ENCODE measurements around the gene TMOD4.
A peak's percentile ranks its signal among the peaks of the same experiment; 100 is the strongest.

Gene TMOD4

DNA sequence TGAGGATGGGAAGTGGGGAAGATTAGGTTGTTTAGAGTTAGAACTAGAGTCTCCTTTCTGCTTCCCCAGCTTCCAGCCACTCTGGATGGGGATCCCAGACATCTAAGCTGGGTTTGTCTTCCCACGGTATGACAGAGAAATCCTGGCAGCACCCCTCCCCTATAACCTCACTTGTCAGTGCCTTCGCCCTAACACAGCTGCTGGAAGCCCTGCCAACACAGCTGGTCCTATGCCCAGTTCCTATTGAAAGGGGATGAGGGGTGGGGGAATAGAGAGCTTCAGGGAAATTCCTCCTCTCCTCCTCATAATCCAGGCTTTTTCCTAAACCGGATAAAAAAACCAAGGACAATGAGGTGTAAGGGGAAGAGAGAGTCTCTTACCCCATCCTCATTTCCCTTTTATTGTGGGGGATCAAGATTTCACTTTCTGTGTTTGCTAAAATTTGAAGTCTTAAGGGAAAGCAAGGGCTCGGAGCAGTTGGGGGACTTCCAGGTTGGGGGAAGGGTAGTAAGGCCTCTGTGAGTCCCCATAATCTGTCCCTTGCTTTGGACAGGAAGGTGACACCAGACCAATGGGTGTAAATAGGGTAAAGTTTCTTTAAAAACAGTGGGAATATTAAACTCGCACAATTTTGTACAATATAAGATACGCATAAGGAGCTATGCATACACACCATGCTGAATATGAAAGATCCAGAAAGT lies 590 bp downstream of the TMOD4 start:
- no peak for DNase-seq (ENCODE audit: low read depth)

DNA sequence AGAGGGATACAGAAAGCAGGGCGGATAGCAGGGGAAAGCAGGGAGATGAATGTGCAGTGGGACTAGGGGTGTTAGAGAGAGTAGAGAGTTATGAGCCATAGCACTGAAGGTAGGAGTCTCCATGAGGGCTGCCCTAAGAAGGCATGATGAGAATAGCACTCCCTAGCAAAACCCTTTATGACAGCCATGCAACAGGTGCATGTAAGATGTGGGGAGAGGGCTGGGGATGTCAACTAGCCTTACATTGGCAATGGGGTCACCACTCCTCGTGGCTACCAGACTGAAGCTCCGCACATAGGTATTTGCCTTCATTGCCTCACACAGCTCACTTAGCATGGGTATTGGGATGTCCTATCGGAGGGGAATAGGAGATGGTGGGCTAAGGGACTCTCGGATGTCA lies 4.6 kb downstream of the TMOD4 start:
- no peak for DNase-seq (ENCODE audit: low read depth)

DNA sequence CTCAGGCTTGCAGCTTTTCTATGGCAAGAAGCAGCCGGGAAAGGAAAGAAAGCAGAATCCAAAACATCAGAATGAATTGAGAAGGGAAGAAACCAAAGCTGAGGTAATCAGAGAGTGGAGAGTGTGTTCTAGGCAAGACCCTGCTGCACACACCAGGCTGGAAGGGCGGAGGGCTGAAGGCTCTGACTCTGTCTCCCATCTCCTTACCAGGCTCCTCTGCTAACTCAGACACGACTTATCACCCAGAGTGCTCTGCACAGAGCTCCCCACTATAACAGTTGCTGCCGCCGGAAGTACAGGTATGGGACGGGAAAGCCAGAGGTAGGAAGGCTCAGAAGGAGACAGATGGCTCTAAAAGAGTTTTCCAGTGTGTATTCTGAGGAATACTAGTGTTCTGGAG lies 8.7 kb downstream of the TMOD4 start:
- no peak for DNase-seq (ENCODE audit: low read depth)

DNA sequence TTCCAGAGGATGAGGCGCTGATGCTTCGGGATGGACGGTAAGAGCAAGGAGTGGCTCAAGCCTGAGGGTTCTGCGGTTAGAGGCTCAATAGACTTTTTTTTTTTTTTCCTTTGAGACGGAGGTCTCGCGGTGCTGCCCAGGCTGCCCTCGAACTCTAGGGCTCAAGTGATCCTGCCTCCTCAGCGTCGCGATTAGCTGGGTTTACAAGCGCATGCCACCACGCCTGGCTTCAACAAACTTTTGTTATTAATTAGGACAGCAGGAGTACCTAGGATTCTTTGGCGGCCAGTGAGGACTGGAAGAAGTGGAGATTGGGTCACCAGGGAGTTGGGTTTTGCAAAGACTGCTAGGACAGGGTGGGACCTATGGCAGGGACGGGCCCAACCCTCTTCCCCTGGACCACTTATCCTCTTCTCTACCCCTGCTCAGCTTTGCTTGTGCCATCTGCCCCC lies 9.2 kb downstream of the TMOD4 start:
- DNase-seq (ENCODE audit: low read depth), result no peak

DNA sequence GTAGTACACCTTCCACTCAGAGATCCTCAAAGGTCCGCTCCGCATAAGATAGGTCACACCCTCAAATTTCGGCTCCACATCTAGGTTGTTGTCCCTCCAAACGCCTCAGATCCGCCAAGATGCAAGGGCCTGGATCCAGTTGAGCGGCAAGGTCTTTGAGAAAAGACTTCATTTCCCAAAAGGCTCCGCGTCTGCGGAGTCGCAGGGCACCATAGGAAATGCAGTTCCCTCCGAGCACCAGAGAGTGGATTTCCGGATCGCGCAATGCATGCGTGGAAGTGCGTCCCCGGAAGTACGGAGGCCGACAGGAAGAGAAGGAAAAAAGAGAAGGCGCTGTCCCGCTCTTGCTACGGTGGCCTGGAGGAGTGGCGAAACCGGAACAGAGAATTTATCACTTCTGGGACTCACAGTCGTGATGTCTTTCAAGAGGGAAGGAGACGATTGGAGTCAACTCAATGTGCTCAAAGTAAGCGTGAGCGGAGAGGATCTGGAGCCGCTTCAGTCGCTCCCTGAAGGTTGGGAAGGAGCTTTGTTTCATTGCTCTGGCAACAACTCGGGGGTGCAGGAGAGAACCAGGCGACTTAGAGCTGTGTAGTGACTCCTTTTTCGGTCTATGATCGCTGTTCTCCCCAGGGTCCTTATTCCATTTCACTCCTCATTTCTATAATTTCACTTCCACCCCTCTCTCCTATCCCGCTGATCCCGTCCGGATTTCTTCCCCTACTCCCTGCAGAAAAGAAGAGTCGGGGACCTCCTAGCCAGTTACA lies 9.9 kb downstream of the TMOD4 start, which contains the start of the genes LYSMD1 and SCNM1:
Gene LYSMD1, minus strand, starts transcription at position 165 of the 767 bp plus-strand sequence. CDS start 644 bp downstream, outside the sequence.
Gene SCNM1, plus strand, starts transcription at position 407 of the 767 bp plus-strand sequence. Its CDS starts 9 bp downstream, at position 416.
- peak; percentile 91 for DNase-seq (ENCODE audit: low read depth)

DNA sequence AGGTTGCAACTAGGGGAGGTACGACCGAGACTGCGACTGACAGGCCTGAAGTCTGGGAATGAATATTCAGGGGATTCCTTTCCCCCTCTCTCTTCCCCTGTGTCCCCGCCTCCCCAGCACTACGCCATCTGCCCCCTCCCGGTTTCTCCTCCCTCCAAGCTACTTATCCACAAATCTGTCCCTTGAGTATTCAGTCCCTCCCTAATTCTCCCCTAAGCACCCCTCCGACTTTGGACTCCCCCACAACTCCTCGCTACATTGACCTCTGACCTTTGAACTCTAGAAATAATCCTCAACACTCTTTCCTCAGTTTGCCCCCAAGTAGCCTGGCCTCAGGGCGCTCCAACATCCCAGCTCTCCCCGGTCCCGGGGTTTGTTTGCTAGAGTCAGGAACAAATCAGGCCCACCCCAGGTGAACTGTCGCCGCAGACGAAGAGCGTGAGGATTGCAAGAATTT lies 10.5 kb downstream of the TMOD4 start:
- DNase-seq (ENCODE audit: low read depth), result no peak

DNA sequence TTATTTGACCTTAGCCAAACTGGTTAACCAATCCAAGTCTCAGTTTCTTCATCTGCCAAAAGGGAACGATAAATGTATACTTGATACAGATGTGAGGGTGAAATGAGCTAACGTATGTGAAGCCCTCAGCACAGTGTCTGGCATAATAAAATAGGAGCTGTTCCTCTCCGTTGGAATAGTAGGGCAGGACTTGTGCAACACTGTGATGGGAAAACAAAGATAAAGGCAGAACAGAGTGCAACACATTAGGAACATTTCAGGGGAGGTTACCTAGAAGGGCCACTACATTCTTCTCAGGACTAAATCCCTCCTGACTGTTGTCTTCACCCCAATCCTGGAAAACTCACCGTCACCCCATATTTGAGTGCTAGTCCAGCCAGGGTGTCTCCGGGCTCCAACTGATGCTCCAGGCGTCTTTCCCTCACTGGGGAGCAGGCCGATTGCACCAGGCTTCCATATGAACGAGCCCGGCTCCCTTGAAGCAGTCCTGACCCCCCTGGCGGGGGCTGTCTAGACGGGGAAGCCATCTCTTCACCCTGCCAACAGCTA lies 11.0 kb downstream of the TMOD4 start:
- no peak for DNase-seq (ENCODE audit: low read depth)

DNA sequence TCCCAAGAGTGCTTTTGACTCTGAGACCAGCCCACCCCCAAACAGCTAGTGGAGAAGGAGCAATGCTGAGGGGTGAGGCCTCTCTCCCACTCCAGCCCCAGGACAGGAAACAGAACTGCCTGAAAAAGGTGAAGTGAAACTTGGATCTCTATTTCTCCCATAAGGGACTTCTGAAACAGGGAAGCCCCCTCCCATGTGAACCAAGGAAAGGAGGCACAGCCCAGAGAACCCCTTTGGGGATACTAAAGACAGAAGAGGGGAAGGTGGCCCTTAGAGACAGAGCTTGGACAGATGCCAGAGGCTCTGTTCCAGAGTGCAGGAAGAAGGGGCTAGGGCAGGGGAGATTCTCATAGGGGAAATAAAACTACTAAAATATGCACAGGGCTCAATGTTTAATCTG lies 16.4 kb downstream of the TMOD4 start:
- no peak for DNase-seq (ENCODE audit: low read depth)

DNA sequence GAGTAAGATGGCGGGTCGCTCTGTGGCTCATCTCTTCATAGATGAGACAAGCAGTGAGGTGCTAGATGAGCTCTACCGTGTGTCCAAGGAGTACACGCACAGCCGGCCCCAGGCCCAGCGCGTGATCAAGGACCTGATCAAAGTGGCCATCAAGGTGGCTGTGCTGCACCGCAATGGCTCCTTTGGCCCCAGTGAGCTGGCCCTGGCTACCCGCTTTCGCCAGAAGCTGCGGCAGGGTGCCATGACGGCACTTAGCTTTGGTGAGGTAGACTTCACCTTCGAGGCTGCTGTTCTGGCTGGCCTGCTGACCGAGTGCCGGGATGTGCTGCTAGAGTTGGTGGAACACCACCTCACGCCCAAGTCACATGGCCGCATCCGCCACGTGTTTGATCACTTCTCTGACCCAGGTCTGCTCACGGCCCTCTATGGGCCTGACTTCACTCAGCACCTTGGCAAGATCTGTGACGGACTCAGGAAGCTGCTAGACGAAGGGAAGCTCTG lies 17.0 kb downstream of the TMOD4 start:
- DNase-seq (ENCODE audit: low read depth), result no peak

DNA sequence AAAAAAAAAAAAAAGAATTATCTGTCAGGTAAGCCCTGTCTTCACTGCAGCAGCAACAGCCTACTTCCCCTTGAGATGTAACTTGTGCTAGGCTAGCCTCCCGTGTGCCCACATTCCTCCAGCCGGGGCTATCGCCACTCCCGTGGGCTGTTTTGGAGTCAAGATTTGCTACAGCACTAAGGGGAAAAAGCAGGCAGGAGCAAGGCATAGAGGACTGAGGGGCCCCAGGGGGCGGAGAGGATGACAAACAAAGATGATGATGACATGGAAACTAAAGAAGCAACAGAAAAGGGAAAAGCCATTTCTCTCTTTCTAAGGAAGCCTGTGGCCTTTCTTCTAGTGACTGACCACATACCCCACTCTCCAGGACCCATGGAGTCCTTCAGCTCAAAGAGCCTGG lies 17.5 kb downstream of the TMOD4 start:
- DNase-seq (ENCODE audit: low read depth), result no peak

DNA sequence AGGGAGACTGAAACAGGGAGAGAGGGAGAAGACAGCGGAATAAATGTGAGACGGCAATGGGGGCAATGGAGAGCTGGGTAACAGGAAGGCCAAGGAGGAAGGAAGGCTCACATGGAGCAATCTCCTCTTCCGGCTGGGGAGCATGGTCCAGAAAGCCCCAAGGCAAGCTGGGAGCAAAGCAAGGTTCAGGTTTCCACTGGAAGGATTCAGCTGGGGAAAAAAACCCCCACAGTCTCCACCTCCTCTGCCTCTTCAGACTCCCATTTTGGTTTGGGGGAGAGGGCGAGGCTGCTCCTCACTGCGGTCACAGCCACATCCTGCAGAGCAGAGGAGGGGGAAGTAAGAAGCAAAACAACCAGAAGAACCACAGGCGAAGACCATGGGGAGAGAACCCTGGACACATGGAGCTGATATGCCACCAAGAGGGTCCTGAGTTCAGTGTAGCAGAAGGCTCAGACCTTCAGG lies 18.7 kb downstream of the TMOD4 start:
- peak; percentile 31 for DNase-seq (ENCODE audit: low read depth)

DNA sequence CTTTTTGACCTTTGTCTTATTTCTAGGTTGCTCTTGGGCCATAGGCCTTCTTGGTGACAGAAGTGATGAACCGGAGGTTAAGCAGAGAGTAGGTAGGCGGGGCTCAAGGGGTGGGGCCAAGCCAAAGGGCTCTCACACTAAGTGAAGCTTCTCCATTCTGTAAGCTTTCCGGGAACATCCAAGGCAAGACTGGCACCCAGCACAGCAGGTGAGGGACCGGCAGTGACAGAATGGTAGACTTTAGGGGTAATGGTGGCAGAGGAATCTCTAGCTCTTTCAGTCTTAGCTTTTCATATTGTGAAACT lies 19.3 kb downstream of the TMOD4 start, which contains the start of gene TNFAIP8L2:
Gene TNFAIP8L2, plus strand, starts transcription at position 135 of the 305 bp plus-strand sequence. CDS start 2,049 bp downstream, outside the sequence.
- peak; percentile 57 for DNase-seq (ENCODE audit: low read depth)

DNA sequence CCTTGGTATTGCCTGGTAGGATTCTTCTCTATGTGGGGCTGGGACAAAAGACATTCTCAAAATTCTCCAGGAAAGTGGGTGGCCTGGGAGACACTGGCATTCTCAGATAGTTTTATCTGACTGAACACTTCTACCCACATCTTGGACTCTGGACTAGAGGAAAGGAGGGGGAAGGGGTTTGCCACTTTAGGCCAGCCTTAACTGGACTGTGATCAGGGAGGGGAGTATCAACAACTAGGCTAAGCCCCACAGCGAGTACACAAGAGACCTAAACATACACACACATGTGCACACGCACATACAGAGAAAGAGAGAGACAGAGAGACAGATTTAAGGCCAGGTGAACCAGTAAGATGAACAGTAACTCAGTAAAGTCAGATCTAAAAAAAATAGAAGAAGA lies 28.1 kb downstream of the TMOD4 start:
- no peak for DNase-seq (ENCODE audit: low read depth)

DNA sequence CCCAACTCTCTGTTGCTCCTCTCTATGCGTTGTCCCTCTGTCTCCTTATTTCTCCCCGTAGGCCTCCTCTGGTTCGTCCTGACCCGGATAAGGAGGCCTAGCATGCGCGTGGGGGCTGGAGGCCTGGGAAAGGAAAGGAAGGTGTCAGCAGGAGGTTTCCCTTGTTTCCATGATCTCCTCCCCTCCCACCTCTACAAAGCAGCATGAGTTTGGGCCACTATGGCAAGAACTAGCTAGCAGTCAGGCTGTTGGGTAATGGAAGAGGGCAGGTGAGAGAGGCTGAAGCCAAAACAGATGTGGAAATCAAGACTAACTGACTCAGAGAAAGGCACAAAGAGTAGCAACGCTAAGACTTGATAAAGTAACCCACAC lies 28.7 kb downstream of the TMOD4 start:
- no peak for DNase-seq (ENCODE audit: low read depth)

DNA sequence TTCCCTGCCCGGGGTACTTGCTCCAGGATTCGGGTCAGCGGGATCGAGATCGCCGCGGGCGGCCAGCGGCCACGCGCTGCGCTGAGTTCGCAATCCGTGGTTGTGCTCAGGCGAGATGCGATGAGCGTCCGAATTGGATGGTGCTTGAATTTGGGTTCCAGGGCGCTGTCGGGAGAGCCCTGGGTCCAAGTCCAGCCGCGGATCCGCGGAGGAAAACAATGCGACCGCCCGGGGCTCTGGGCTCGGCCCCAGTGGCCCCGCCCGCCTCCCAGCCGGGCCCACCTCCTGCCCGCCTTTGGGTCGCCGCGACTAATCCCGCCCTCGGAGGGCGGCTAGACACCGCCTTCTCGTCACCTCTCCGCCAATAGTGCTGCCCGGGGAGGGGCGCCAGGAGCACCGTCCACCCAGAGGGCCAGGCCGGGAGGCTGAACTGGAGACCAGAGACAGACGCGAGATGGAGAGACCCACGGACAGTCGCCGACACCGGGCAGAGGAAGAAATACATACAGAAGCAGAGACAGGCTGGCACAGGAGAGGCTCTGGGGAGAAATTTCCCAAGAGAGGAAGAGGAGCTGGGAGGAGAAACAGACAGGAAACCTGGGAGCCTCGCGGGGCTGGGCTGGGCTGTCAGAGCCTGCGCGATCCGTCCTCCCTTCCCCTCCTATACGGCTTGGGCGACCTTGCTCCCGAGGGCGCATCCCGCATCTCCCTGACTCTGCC lies 29.2 kb downstream of the TMOD4 start, which contains the start of gene SEMA6C:
Gene SEMA6C, minus strand, starts transcription at position 220 of the 720 bp plus-strand sequence. CDS start 4,010 bp downstream, outside the sequence.
- DNase-seq (ENCODE audit: low read depth), result peak; percentile 83

DNA sequence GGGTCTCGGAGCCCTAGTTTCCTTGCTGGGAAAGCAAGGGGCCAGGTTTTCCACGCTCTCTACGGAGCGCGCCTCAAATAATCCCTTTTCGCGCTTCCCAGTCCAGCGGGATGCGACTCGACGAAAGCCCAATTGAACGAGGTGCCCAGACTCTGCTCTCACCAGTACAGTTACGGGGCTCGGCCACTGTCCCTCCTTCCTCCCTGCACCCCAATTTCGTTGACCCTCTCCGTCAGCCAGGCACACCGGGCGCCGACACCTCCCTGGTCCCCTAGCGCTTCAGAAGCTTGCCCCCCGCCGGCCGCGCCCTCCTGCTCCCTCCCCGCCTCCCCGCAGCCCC lies 29.7 kb downstream of the TMOD4 start:
- DNase-seq (ENCODE audit: low read depth), result no peak

DNA sequence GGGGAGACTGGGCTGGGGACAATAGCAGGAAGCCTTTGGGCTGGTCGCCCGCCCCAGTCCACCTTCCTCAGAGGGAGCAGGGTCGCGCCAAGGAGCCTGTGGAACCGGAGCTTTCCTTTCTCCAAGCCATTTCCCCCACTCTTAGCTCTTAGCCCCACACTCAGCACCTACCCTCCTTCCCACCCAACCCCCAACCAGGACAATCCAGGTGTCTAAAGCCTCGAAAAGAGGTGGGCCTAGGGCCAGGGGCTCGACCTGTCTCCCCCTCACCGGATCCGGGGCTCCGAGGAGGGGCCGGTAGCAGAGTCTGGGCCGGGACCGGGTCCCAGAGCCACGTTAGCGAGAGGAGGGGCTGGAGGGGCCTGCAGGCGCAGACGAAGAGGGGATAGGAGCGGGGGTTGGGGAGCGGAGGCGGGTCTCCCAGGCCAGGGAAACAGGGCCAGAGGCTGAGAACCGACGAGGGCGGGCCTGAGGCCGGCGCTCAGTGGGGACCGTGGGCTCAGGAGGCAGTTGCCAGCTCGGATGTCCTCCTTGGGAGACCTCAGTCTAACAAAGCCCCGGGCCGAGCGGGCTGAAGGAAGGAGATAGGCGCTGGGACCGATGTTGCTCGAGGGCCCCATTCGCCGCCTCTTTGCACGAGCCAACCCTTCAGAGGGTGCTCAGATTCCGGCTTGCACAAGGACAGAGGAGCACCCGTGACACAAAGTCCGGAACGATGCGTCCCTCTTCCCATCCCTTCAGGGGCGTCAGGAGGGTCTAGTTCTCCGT lies 30.3 kb downstream of the TMOD4 start:
- DNase-seq (ENCODE audit: low read depth), result no peak

DNA sequence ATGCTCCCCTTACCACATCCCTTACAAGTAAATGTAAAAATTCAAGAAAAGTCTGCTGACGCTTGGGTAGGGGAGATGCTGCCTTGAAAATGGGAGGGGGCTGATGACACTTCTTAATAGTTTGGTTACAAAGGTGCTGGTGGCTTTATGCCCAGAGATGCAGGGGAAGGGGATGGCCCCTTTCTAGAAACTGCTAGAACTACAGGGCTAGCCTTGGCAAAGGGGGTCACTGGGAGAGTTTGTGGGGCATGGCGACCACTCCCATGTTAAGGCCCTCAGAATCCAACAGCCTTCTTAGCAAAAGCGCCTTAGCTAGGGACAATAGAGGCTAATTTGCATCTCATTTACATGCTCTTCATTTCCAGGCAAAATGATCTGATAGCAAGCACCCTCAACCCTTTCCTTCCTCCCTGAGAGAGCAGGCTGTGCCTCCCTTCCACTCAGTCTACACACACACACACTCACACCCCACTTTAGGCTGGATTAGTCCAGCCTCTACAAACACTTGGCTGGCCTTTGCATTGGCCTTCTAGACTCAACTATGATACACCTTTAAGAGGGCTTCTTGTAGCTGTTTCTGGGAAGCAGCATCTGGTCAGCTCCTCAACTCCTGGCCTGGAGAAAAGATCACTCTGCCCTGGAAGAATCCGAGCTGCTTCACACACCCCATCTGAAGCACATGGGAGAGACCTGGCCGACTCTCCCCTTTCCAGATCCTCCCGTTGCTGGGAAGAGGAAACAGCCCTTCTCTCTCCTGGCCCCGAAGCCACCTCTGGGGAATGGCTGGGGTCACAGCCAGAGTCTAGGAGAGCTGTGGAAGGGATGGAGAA lies 31.1 kb downstream of the TMOD4 start:
- DNase-seq (ENCODE audit: low read depth), result no peak

DNA sequence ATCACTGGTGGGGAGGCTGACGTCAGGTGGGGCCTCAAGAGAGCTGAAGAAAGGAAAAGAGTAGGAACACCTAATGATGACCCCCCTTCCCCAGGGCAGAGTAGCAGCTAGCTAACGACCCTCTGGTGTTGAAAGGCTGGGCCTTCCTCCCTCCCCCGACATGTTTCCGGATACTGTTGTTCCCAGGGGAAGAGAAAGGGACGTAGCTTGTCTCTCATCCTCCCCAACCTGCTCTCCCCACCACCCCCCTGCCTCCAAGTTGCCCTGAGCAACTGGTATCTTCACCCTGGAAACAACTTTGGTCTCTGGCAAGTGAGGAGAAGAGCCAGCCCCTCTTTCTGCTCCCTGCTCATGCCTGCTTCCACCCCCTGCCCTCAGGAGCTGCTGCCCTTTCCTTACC lies 31.8 kb downstream of the TMOD4 start:
- DNase-seq (ENCODE audit: low read depth), result no peak

DNA sequence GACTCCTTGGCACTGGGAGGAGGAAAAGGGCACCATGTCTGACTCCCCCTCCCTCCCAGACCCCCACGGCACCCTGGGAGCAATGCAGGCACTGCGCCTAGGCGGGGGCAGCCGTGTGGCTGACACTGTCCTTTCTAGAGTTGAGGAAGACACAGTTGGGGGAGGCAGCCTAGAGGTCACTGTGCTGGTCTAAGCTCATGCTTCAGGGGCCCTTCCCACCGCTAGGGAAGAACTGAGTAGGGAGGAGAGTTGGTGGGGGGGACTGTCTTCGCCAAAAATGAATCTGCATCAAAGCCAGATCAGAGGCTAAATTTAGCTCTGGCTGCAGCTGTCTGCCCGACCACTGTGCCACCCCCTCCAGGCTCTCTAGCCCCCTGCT lies 32.7 kb downstream of the TMOD4 start:
- DNase-seq (ENCODE audit: low read depth), result no peak
